NB4 (cell line): ENCODE measurements around the gene NODAL.

Experiments used
- DNase-seq: peaks from one replicate; pipeline ENCODE4 v3.0.0; 2010; ENCODE audit warnings: low read depth
- H3K4me3 ChIP-seq: one replicate; pipeline ENCODE4 v1.5.1; 2011; ENCODE audit warnings: mild to moderate bottlenecking, low read depth, low read length, moderate library complexity
- CTCF ChIP-seq: IDR thresholded peaks from one replicate; pipeline ENCODE4 v1.5.1; 2012; ENCODE audit warnings: low read depth, low read length
- MYC ChIP-seq: IDR thresholded peaks from 2 replicates; pipeline ENCODE4 v1.6.1; 2011; ENCODE audit warnings: low read depth, low read length
- POLR2A ChIP-seq: IDR thresholded peaks from 2 replicates; pipeline ENCODE4 v1.6.1; 2011; ENCODE audit warnings: mild to moderate bottlenecking; ENCODE audit not compliant: insufficient read length; ENCODE audit errors: extremely low read depth
- TF ChIP-seq, protein P1 (sequence below): IDR thresholded peaks from 2 replicates; pipeline ENCODE4 v1.6.1; 2011; ENCODE audit warnings: low read depth, low read length

NODAL gene

GRCh38 chr10:70441895-70442309, 421 bp upstream of the NODAL start:
- H3K4me3 ChIP-seq: no peak overlapping the region
- TF ChIP-seq, protein P1, sequence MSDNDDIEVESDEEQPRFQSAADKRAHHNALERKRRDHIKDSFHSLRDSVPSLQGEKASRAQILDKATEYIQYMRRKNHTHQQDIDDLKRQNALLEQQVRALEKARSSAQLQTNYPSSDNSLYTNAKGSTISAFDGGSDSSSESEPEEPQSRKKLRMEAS: no peak
- no peak for TF ChIP-seq POLR2A
- TF ChIP-seq CTCF: no peak
- TF ChIP-seq MYC: no peak
- DNase-seq: no peak

DNA sequence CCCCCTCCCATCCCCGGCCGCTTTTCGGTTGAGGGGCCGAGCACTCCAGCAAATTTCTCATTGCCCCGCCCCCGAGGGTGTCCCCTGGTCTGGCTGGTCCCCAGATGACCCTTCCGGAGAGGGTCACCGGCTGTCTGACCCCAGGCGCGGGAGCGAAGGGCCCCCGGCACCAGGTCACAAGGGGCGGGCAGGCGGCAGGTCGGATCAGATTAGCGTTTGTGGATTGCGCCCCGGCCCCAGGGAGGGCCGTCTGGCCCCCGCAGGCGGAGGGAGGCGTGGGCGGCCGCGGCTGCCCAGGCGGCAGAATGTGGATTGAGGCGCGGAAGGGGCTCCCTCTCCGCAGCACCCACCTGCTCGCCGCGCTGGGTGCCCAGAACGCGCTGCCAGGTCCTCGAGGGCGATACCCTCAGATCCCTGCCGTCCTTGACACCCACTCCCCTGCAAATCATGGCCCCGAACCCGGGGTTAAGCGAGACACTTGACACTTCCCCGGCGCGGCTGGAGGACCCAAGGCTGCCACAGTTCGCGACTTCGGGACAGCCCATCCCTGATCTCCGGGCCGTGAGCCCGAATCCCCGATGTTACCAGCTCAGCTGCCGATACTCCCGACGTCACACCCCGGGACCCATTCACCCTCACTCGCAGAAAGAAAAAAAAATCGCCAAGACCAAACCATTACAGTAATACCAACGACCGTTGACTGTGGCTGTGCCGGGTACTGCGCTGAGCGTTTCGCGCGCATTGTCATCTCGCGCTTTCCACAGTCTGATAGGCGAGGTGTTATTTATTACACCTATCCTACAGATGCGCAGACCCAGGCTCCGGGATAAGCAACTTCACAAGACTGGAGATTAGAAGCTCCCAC, 953 bp downstream of the NODAL start:
- DNase-seq: no peak
- TF ChIP-seq CTCF (no peak), MYC (no peak), POLR2A (no peak)
- TF ChIP-seq, protein P1: no peak
- H3K4me3 ChIP-seq: no peak overlapping the region

DNA sequence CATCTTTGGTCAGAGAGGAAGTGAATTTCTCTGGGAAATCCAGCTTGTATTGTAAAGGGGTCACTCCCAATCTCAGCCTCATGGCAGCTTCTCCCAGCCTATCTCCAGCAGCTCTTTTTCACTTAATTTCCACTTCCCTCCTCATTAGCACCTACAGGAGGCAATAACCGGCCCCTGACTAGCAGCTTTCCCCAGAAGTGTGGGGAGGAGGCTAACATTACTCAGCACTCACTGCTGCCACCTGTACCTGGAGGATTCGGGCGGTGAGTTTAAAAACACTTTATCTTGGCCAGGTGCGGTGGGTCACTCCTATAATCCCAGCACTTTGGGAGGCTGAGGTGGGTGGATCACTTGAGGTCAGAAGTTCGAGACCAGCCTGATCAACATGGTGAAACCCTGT, 3.8 kb downstream of the NODAL start:
- DNase-seq: no peak

DNA sequence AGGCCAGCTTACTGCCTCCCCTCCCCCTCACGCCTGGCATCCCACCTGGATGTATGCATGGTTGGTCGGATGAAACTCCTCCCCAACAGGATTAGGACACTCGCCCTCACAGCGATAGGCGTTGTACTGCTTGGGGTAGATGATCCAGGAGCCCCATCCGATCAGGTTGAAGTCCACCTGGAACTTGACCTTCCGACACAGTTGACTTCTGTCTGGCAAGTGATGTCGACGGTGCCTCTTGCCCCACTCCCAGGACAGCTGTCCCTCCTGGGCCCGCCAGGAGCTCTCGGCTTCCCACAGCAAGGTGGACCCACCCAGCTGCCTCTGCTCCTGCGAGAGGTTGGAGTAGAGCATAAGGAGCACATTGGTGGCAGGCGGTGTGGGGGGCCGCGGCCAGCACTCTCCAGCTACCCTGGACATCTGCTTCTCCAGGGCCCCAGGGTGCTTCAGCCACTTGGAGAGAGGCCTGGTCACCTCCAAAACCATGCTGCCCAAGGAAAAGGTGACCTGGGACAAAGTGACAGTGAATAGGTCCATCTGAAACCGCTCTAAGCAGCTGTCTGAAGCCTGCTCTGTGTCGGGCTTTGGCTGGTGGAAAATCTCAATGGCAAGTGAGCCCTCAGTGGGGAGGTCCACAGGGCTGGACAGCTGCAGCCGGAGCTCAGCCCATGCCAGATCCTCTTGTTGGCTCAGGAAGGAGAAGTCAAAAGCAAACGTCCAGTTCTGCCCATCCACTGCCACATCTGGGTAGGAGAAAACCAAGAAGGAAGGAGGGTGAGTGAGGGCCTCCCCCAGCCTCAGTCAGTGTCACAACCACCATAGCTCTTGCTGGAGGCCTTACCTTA, 6.0 kb downstream of the NODAL start:
- H3K4me3 ChIP-seq: no peak overlapping the region
- DNase-seq: no peak
- TF ChIP-seq MYC (no peak), POLR2A (no peak), CTCF (no peak)

More for the DNA sequence above, 3.8 kb downstream of the NODAL start:
- TF ChIP-seq, protein P1: no peak
- TF ChIP-seq CTCF (no peak), POLR2A (no peak), MYC (no peak)
- H3K4me3 ChIP-seq: no peak overlapping the region

DNA sequence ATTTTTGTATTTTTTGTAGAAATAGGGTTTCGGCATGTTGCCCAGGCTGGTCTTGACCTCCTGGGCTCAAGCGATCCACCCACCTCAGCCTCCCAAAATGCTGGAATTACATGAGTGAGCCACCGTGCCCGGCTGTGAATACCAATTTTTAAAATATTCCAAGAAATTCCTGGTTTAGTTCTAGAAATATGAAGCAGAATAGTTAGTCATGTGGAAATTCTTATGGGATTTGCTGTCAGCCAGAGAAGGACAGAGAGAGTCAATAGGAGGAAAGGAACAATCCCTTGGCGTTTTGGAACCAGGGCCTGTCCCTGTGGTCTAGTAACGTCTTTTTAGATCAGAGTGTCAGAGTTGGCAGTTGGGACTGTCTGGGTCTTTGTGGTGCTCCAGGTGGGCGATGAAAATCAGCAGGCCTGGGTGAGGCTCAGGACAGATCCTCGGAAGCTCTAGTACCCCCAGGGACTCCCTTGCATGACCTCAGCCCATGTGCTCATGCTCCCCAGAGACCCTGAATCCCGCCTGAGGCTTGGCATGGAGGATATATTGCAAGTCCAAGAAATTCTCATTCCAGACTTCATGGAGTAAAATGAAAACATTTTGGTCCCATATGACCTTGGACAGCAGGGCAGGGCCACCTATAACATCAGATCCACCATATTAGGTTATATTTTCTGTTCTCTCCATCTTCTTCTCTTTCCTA, 7.8 kb downstream of the NODAL start:
- TF ChIP-seq, protein P1: no peak
- no peak for TF ChIP-seq MYC
- no peak for TF ChIP-seq POLR2A
- TF ChIP-seq CTCF: no peak
- no peak overlapping the region for H3K4me3 ChIP-seq
- DNase-seq: no peak
